Stimulated activated CD4-positive, alpha-beta T cell treated with anti-CD3 and anti-CD28 coated beads, Interleukin-1b, Interleukin-23, amount 100 ng/mL, for 4 hours (primary cell): ENCODE measurements around the gene COQ10A.
"Not testable (repeated sequence)": the region's sequence is repeated elsewhere in the genome, so short reads cannot be mapped to it uniquely, and the experiment has no call there.

Experiments used
- DNase-seq, 2 donors: peaks; one replicate each; pipeline ENCODE4 v3.0.0-alpha.2; 2020; ENCODE audit warnings: low read depth in 2 of 2

The COQ10A gene

DNA sequence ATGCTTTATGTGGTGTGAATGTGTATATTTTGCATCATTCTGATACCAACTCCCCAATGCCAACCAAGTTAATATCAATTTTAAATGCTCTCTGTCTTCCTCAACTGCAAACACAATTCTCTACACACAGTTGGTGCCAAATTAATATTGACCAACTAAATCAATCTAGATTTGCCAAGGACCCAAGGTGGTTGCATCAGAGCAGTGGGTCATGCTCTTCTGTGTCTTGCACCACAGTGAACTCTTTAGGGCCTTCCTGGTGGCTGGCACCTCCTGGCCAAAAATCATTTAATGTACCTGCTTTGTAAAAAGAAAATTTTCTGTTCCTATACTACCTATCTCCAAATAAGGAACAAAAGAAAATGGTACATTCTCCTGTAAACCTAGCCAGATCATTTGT is 14.1 kb downstream of the COQ10A start:
- no peak for DNase-seq

DNA sequence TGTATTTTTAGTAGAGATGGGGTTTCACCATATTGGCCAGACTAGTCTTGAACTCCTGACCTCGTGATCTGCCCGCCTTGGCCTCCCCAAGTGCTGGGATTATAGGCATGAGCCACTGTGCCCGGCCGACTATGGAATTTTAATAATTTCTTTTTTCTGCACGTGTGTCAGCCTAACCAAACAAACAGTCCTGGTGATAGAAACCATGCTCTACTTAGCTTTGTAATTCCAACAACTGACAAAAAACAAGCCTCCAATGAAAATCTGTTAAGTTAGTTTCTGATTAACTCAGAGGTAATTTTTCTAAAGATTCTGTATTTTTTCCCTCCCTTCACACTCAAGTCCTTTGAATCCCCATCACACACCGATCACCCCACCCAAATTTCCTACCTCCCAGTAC is 15.3 kb downstream of the COQ10A start:
- DNase-seq, result no peak

- DNase-seq, result no peak
Observed at GRCh38 chr12:56282579-56282978, 15.8 kb downstream of the COQ10A start.

- DNase-seq, result not testable (repeated sequence)
Observed at GRCh38 chr12:56284263-56284662, 17.5 kb downstream of the COQ10A start.

- no peak for DNase-seq
Observed at GRCh38 chr12:56286044-56286830, 19.5 kb downstream of the COQ10A start.

- no peak for DNase-seq
Observed at GRCh38 chr12:56288705-56289387, 22.1 kb downstream of the COQ10A start.

DNA sequence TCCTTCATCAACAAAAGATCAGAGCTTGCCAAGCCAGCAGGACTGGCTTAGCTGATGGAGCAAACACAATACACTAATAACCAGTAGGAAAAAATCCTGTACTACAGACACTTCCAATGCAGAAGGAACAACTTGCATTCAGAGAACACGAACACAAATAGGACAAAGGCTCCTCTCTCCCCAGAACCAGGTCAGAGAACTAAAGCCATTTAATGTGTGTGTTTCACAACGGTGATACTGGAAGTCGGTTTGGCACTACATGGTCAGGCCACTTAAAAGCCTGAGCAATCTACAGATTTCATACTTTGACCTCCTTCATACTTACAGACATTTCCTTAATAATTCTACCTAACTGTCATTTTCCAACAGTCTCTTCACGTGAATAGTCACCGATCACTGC is 27.1 kb downstream of the COQ10A start:
- DNase-seq, result no peak

DNA sequence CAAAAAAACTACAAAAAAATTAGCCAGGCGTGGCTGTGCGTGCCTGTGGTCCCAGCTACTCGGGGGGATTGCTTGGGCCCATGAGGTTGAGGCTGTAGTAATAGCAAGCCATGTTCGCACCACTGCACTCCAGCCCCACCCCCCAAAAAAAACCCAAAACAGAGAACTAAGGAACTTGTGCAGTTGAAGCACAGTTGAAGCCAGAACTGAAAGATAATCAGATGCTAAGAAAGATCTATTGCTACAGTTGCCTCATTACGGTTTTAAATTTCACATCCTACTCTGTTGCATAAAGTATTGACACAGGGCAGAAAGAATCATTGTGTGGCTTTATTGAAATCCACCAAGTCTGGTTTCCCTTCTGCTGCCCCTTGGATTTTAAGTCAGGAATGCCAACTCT is 29.6 kb downstream of the COQ10A start:
- DNase-seq, result no peak

GRCh38 chr12:56297400-56297799 is 30.7 kb downstream of the COQ10A start:
- DNase-seq, result no peak

- no peak for DNase-seq
Observed at GRCh38 chr12:56298828-56299227, 32.1 kb downstream of the COQ10A start.

DNA sequence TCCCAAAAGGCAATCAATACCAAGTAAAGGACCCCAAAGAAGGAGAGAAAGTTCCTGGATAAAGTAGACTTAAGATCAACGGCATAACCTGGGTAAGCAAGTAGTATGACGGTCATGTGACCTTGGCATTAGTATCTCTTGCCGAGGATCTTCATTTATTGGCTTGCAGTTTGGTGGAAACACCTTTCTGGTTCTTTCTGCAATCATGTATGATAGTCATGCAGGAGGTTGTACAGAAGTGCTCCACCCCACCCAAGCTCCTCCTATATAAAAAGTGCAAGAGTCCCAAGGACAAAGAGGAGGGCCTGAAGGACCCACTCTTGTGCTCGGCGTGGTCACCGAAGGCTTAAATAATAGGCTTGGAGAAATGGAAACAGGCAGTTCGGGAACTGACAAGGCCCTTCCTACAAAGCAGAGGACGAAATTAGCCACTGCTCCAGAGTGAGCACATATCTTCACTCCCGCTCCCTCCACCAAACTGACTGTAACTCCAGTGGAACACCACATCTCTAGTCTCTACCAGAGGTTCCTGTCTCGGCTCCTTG is 32.6 kb downstream of the COQ10A start:
- DNase-seq, result peak in 1 of 2 donors; percentile 4

DNA sequence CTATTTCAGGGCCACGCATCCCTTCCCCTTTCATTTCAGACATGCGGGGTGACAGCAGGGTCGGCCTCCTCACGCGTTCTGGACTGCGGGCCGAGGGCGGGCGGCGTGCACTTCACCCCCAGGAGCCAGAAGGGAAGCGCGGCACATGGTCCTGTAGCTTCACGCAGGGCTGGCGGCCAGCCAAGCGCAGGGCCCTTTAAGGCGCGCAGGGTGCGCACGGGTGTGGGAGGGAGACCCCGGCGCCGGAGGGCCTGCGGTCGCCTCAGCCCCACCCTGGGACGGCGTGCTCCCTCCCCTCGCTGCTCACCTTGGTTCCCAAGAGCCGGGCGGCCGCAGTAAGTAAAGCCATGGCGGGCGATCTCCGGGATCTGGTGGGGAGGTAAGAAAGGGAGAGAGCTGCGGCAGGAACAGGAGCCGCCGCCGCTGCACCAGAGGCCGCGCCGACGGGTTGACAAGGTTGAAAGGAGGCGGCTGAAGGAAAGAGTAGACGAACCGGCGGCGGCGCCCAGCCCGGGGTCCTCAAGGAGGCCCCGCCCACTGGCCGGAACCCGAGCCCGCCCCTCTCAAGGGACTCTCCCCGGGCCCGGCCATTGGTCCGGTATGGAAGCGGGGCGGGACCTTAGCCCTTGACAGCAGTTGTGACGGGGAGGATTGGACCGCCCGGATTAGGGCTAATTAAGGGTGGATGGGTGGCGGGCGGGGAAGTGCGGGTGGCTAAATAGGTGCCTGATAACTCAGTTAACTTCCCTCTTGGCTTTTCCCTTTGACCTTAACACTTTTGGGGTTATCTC is 33.3 kb downstream of the COQ10A start, which contains the start of gene CS:
TSS of gene CS (minus strand) at position 478 of the 791 bp plus-strand sequence. CDS start at position 349, 129 bp downstream.
- DNase-seq, result peak; percentile 96 to 98

DNA sequence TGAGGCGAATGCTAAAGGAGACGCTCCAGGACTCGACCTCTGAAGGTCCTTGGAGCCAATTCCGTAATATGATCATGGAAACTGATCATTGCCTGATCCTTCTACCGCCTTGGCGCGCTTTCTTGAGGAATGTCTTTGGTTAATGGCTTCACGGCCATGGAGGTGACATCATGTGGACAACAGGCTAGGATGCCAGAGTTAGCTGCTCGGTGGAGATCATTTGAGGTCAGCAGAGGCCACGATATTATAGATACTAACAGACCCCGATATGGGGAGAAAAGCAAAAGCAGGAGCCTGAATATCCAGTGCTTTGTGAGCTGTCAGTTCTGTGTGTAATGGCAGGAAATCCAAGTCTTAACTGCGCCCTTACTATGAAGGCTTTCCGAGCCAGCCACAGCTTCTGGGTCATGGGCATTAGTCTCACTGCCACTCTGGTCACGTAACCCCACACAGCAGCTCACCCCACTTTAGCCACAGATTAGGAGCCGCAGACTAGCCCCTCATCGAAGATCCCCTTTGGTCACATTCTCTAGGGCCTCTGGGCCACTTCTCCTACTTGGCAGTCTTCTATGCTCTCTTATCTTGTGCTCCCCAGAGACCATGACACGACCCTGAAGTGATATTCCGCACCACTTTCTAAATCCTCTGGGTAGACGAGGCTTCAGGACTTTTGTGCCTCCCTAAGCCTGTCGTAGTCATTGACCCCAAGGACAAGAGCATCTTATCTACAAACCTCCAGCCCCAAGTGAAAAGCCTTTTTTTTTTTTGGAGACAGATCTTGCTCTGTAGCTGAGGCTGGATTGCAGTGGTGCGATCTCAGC is 34.1 kb downstream of the COQ10A start:
- DNase-seq, result no peak

- no peak for DNase-seq
Observed at GRCh38 chr12:56304276-56304675, 37.5 kb downstream of the COQ10A start.

GRCh38 chr12:56304872-56305590 is 38.3 kb downstream of the COQ10A start:
- DNase-seq, result no peak

DNA sequence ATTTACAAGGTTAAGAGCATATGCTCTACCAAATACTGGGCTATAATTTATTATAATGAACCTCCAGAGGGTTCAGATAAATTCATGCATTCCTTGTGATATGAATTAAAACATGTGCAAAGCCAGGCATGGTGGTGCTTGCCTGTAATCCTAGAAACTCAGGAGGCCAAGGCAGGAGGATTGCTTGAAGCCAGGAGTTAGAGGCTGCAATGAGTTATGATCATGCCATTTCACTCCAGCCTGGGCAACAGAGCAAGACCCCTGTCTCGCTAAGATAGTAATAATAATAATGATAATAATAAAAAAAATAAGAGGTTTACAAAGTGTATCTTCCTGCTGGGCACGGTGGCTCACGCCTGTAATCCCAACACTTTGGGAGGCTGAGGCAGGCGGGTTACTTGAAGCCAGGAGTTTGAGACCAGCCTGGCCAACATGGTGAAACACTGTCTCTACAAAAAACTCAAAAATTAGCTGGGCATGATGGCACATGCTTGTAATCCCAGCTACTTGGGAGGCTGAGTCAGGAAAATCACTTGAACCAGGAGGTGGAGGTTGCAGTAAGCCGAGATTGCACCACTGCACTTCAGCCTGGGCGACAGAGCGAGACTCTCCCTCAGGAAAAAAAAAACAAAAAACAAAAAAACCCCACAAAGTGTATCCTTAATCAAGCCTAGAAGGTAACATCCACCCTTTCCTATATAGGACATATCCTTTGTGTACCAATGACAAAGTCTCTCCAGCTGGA is 40.7 kb downstream of the COQ10A start:
- DNase-seq, result no peak

DNA sequence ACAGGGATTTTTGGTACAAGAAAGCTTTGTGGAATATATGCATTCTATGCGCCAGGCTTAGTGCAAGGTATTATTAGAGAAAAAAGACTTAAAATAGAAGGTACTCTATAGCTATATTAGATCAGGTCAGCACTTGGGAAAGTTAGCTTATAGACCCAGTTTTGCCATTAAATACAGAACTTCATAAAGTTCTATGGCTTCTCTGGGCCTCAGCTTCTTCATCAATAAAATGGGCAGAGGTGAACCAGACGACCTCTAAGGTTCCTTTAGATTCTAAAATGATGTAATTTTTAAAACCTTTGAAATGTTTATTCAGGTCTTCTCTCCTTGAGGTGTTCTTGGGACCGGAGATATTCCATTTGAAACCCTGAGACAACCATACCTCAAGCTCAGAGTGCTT is 42.0 kb downstream of the COQ10A start:
- no peak for DNase-seq

GRCh38 chr12:56311003-56311402 is 44.3 kb downstream of the COQ10A start:
- DNase-seq, result no peak

DNA sequence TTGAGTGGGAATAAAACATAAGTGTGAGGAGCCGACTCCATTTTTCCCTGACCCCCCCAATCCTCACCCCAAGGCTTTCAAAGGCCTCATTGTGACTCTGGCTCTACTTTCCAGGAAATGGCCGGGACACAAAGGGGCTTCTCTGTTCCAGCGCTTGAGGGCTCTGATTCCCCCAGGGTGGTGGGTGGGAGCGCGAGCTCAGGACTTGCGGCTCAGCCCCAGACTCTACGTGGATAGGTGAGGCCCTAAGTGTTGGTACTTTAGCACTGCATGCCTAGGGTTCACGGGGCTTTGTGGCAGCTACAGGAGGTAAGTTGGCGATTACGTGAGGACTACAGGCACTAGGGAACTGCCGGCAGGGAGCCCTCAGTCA is 48.5 kb downstream of the COQ10A start:
- no peak for DNase-seq
